WERI-Rb-1 (cell line): ENCODE data around the gene GRIK1.

Experiments
- DNase-seq: peaks from one replicate; pipeline ENCODE4 v3.0.0-alpha.2; 2020
- H3K27ac ChIP-seq: fragments of 250-450 bp; sonication (Bioruptor Pico); 2 replicates; pipeline ENCODE4 v1.5.1; 2020; ENCODE audit warnings: mild to moderate bottlenecking, moderate library complexity
- H3K27me3 ChIP-seq: fragments of 250-450 bp; sonication (Bioruptor Pico); 2 replicates; pipeline ENCODE4 v1.5.1; 2021; ENCODE audit warnings: mild to moderate bottlenecking, low read depth, moderate library complexity; ENCODE audit not compliant: insufficient read depth, severe bottlenecking
- H3K36me3 ChIP-seq: fragments of 250-450 bp; sonication (Bioruptor Pico); 2 replicates; pipeline ENCODE4 v1.5.1; 2020; ENCODE audit warnings: mild to moderate bottlenecking, moderate library complexity
- H3K4me3 ChIP-seq: 2 replicates; pipeline ENCODE4 v1.5.1; 2011; ENCODE audit warnings: low read depth, mild to moderate bottlenecking, control low read depth, low read length
- H3K9me3 ChIP-seq: fragments of 250-450 bp; sonication (Bioruptor Pico); 2 replicates; pipeline ENCODE4 v1.5.1; 2021; ENCODE audit warnings: mild to moderate bottlenecking, moderate library complexity; ENCODE audit not compliant: severe bottlenecking
- CTCF ChIP-seq: IDR thresholded peaks from 2 replicates; pipeline ENCODE4 v1.5.1; 2011; ENCODE audit warnings: low read depth, mild to moderate bottlenecking, control low read depth, inconsistent platforms, low read length

The GRIK1 gene

GRCh38 chr21:29949991-29950390 lies 10.2 kb upstream of the GRIK1 start:
- DNase-seq = no peak
- TF ChIP-seq CTCF = no peak
- H3K27ac ChIP-seq = no peak overlapping the region

GRCh38 chr21:29947119-29947518 lies 7.3 kb upstream of the GRIK1 start:
- DNase-seq = no peak
- Histone ChIP-seq H3K9me3 (no peaks in the 10 kb centered on the region), H3K36me3 (no peaks in the 10 kb centered on the region), H3K27me3 (no peaks in the 10 kb centered on the region), H3K4me3 (no peak overlapping the region), H3K27ac (no peak overlapping the region)
- no peak for TF ChIP-seq CTCF

More at GRCh38 chr21:29949991-29950390, 10.2 kb upstream of the GRIK1 start:
- no peaks in the 10 kb centered on the region for H3K36me3 ChIP-seq
- H3K9me3 ChIP-seq = no peaks in the 10 kb centered on the region
- no peak overlapping the region for H3K4me3 ChIP-seq
- H3K27me3 ChIP-seq = no peaks in the 10 kb centered on the region

- Histone ChIP-seq H3K27me3 (no peaks in the 10 kb centered on the region), H3K27ac (no peak overlapping the region), H3K9me3 (no peaks in the 10 kb centered on the region), H3K36me3 (no peaks in the 10 kb centered on the region), H3K4me3 (no peak overlapping the region)
- peak; percentile 58 for TF ChIP-seq CTCF
- DNase-seq = peak; percentile 25
Measured at GRCh38 chr21:29943885-29944284, 4.1 kb upstream of the GRIK1 start.

GRCh38 chr21:29942034-29942433 lies 2.2 kb upstream of the GRIK1 start:
- Histone ChIP-seq H3K4me3 (no peak overlapping the region), H3K36me3 (no peaks in the 10 kb centered on the region), H3K27me3 (peaks cover 3% of the 10 kb centered on the region), H3K9me3 (no peaks in the 10 kb centered on the region), H3K27ac (no peak overlapping the region)
- TF ChIP-seq CTCF = no peak
- no peak for DNase-seq

- H3K36me3 ChIP-seq = no peaks in the 10 kb centered on the region
- H3K27ac ChIP-seq = no peak overlapping the region
- H3K4me3 ChIP-seq = no peak overlapping the region
- H3K27me3 ChIP-seq = peaks cover 3% of the 10 kb centered on the region
- DNase-seq = no peak
- TF ChIP-seq CTCF = no peak
- H3K9me3 ChIP-seq = no peaks in the 10 kb centered on the region
Measured at GRCh38 chr21:29940991-29941390, 1.2 kb upstream of the GRIK1 start.

- TF ChIP-seq CTCF = no peak
- Histone ChIP-seq H3K36me3 (no peaks in the 10 kb centered on the region), H3K27me3 (peaks cover 3% of the 10 kb centered on the region), H3K27ac (no peak overlapping the region), H3K4me3 (peak overlapping the region; percentile 76), H3K9me3 (no peaks in the 10 kb centered on the region)
- DNase-seq = no peak
Measured at GRCh38 chr21:29940361-29940760, 565 bp upstream of the GRIK1 start.
